NCI-H524 (cell line): ENCODE data around the gene TRAPPC12.

ENCODE experiments used
- DNase-seq, 2 experiments: peaks; one replicate each; lab custom pipeline; 2025; lab: John Stamatoyannopoulos, UW

TRAPPC12 gene

GRCh38 chr2:3468296-3468988, 88.9 kb downstream of the TRAPPC12 start:
- no peak for DNase-seq

GRCh38 chr2:3469486-3469885, 90.0 kb downstream of the TRAPPC12 start:
- DNase-seq = no peak

GRCh38 chr2:3470166-3470651, 90.7 kb downstream of the TRAPPC12 start:
- DNase-seq = no peak

- DNase-seq = no peak
Observed at GRCh38 chr2:3470856-3471737, 91.6 kb downstream of the TRAPPC12 start.

- no peak for DNase-seq
Observed at GRCh38 chr2:3472296-3472695, 92.8 kb downstream of the TRAPPC12 start.

DNA sequence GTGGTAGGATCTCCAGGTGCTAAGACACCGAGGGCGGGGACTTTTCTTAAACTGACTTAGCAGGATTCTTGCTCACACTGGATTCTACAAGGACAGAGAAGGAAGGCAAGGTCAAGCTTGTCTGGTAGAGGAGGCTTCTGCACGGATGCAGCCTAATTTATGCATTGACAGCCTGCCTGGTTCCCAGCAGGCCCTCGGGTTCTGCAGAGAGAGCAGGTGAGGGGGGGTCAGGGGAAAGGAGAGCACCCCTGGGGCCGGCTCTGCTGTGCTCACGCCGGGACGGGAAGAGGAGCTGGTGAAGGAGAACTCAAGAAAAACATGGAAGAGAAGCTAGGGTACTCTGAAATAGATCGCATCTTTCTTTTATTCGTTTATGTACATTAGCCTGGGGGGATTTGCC, 93.5 kb downstream of the TRAPPC12 start:
- no peak for DNase-seq

GRCh38 chr2:3475771-3476170, 96.3 kb downstream of the TRAPPC12 start:
- DNase-seq = no peak

DNA sequence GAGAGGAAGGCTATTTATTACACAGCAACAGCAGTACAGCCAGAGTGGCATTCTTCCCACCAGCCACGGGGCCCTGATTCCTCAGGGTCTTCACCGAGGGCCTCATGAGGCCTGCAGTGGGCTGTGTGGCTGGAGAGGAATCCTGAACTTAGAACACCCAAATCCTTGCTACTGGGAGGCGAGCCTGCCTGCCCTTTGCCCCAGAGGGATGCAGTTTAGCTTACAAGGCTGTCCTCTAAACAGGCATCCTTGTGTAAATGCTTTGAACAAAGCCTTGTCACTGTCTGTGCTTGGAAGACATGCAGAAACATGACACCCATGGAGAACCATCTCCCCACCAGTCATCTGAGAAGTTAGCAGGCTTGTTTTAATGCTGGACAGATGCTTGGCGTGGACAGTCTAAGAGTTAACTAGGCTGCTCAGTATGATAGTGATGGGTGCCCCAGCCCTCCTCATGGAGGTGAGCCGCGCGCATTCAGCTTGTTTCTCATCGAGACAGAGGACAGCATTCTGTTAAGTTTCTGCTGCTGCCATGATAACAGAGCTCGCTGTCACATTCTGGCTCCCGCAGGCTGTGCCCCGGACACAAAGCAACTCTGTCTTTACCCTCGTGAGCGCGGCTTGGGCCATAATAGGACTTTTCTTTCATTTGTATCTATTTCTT, 97.0 kb downstream of the TRAPPC12 start:
- DNase-seq = no peak

DNA sequence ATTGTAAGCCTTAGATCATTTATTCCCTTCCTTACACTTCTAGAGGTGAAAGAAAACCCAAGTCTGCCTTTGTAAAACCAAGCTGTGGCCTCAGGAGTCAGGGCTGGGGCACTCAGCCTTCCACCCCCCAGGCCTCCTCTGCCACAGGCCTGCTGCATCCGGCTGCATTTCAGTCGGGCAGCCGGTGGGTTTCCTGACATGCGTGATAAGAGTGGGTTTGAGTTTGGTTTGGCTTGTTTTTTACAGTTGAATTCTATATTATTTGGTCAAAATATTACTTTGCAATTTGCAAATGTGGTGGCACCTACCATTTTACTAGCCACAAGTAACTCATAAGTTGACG, 97.5 kb downstream of the TRAPPC12 start:
- DNase-seq = no peak

DNA sequence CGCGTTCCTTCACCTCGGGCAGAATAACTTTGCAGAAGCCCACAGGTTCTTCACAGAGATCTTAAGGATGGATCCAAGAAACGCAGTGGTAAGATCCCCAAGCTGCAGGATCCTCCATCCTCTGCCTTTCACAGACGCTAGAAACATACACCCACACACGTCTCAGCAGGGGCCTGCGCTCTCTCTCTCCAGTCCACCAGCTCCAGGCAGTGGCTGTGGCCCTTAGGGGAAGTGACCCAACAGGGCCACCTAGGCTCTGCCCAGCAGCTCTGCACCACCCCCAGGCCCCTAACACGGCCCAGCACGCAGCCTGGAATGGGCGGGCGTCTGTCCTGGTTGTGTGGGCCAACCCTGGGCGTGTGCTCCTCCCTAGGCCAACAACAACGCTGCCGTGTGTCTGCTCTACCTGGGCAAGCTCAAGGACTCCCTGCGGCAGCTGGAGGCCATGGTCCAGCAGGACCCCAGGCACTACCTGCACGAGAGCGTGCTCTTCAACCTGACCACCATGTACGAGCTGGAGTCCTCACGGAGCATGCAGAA, 99.4 kb downstream of the TRAPPC12 start:
- no peak for DNase-seq

GRCh38 chr2:3479430-3480320, 100.2 kb downstream of the TRAPPC12 start:
- no peak for DNase-seq

GRCh38 chr2:3480352-3481010, 101.0 kb downstream of the TRAPPC12 start:
- DNase-seq = no peak

DNA sequence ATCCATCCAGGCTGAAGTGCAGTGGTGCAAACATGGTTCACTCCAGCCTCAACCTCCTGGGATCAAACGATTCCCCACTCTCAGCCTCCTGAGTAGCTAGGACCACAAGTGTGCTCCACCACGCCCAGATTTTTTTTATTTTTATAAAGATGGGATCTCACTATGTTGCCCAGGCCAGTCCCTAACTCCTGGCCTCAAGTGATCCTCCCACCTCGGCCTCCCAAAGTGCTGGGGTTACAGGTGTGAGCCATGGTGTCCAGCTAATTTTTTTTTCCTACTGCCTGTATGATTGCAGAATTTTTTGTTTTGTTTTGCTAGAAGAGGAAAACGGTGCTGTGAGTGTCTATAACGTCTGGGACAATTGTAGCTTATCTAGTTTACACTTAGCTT, 101.5 kb downstream of the TRAPPC12 start:
- DNase-seq = no peak

DNA sequence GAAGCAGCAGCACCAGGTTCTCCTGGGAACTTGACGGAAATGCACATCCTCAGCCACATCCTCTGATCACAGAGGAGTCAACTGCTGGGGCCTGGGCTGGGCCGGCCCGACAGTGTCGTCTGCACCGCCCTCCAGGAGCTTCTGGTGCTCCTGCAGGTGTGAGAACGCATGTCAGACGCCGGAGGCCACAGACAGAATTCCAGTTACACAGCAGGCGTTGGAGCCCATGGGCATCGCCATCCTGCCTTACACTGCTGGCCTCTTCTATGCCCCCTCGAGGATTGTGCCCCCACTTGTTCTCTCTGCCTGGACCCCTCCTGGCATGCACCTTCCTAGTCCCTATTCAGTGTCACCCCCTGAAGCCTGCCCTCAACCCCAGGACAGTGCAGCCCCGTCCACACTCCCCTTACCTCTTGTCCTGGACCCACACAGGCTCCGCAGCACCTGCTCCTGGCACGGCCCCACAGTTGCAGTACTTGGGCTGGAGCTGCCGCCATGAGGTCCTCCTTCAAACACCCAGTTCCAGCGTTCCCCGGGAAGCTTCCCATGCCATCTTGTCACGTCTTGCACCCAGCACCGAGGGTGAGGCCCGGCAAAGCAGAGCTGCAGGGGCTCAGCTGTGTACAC, 102.4 kb downstream of the TRAPPC12 start:
- DNase-seq = no peak

- no peak for DNase-seq
Observed at GRCh38 chr2:3482363-3482821, 102.9 kb downstream of the TRAPPC12 start.

- no peak for DNase-seq
Observed at GRCh38 chr2:3483227-3483985, 103.9 kb downstream of the TRAPPC12 start.

GRCh38 chr2:3483986-3484960, 104.8 kb downstream of the TRAPPC12 start:
- no peak for DNase-seq

DNA sequence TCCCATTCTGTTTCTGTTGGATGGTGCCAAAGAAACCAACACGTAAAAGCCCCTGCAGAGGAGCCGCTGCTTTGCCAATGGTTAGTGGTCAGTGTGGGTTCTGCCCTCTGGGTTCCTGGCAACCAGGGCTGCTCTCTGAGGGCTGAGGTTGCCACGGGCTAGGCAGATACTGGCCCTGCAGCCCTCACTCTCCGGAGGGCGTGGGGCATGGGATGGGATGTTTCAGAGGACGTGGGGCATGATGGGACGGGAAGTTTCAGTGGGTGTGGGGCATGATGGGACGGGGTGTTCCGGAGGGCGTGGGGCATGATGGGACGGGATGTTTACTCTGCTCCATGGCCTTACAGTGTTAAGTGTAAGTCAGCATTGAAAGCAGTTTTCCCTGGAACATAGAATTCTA, 105.7 kb downstream of the TRAPPC12 start:
- DNase-seq = no peak
